SK-N-SH (cell line): ENCODE measurements around the gene RPGR.

Experiments
- EP300 ChIP-seq, 2 experiments: IDR thresholded peaks; 2 replicates each; pipeline versions ENCODE4 v1.4.0 to v1.6.1; 2012; ENCODE audit warnings: borderline replicate concordance in 1 of 2, low read depth in 1 of 2, low read length in 1 of 2
- FOSL2 ChIP-seq: IDR thresholded peaks from 2 replicates; pipeline ENCODE4 v1.4.0; 2012; ENCODE audit warnings: low read depth, mild to moderate bottlenecking, moderate library complexity, borderline replicate concordance
- FOXM1 ChIP-seq: IDR thresholded peaks from 2 replicates; pipeline ENCODE4 v1.4.0; 2012; ENCODE audit warnings: low read depth, mild to moderate bottlenecking
- NFIC ChIP-seq: IDR thresholded peaks from 2 replicates; pipeline ENCODE4 v1.4.0; 2012; ENCODE audit warnings: borderline replicate concordance
- POLR2AphosphoS5 ChIP-seq: IDR thresholded peaks from 2 replicates; pipeline ENCODE4 v1.6.1; 2012; ENCODE audit warnings: low read depth, low read length
- RCOR1 ChIP-seq: fragments of 150-350 bp; IDR thresholded peaks from 2 replicates; pipeline ENCODE4 v1.6.1; 2017; ENCODE audit warnings: antibody characterized with exemption, low read length
- RFX5 ChIP-seq: IDR thresholded peaks from 2 replicates; pipeline ENCODE4 v1.6.1; 2012; ENCODE audit warnings: mild to moderate bottlenecking, improper control_type of control experiment, low read length
- SIN3A ChIP-seq: IDR thresholded peaks from 2 replicates; pipeline ENCODE4 v1.6.1; 2012; ENCODE audit warnings: low read depth, mild to moderate bottlenecking, low read length, moderate library complexity, borderline replicate concordance
- TF ChIP-seq, protein P1 (sequence below): fragments of 200-600 bp; sonication (generic); IDR thresholded peaks from 2 replicates; pipeline ENCODE4 v1.6.1; 2017; ENCODE audit warnings: antibody characterized with exemption, mild to moderate bottlenecking, moderate library complexity
- TF ChIP-seq, protein P2 (sequence below): IDR thresholded peaks from 2 replicates; pipeline ENCODE4 v1.4.0; 2012; ENCODE audit warnings: low read depth, borderline replicate concordance
- TF ChIP-seq, protein P3 (sequence below): IDR thresholded peaks from 2 replicates; pipeline ENCODE4 v1.4.0; 2012; ENCODE audit warnings: low read depth
- TF ChIP-seq, protein P4 (sequence below): IDR thresholded peaks from 2 replicates; pipeline ENCODE4; 2012

DNA sequence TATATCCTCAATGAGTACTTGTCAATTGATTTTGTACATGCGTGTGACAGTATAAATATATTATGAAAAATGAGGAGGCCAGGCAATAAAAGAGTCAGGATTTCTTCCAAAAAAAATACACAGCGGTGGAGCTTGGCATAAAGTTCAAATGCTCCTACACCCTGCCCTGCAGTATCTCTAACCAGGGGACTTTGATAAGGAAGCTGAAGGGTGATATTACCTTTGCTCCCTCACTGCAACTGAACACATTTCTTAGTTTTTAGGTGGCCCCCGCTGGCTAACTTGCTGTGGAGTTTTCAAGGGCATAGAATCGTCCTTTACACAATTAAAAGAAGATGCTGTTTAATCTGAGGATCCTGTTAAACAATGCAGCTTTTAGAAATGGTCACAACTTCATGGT is 25.1 kb upstream of the RPGR start, which contains the start of gene OTC:
- TF ChIP-seq, protein P1, sequence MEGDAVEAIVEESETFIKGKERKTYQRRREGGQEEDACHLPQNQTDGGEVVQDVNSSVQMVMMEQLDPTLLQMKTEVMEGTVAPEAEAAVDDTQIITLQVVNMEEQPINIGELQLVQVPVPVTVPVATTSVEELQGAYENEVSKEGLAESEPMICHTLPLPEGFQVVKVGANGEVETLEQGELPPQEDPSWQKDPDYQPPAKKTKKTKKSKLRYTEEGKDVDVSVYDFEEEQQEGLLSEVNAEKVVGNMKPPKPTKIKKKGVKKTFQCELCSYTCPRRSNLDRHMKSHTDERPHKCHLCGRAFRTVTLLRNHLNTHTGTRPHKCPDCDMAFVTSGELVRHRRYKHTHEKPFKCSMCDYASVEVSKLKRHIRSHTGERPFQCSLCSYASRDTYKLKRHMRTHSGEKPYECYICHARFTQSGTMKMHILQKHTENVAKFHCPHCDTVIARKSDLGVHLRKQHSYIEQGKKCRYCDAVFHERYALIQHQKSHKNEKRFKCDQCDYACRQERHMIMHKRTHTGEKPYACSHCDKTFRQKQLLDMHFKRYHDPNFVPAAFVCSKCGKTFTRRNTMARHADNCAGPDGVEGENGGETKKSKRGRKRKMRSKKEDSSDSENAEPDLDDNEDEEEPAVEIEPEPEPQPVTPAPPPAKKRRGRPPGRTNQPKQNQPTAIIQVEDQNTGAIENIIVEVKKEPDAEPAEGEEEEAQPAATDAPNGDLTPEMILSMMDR, result no peak
- TF ChIP-seq POLR2AphosphoS5, result no peak
- no peak for TF ChIP-seq RFX5
- TF ChIP-seq EP300 (IDR thresholded peaks at IDR 0.05; ENCODE audit: borderline replicate concordance in 1 of 2, low read depth in 1 of 2, low read length in 1 of 2), result no peak
- TF ChIP-seq, protein P2, sequence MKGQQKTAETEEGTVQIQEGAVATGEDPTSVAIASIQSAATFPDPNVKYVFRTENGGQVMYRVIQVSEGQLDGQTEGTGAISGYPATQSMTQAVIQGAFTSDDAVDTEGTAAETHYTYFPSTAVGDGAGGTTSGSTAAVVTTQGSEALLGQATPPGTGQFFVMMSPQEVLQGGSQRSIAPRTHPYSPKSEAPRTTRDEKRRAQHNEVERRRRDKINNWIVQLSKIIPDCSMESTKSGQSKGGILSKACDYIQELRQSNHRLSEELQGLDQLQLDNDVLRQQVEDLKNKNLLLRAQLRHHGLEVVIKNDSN, result no peak
- no peak for TF ChIP-seq RCOR1
- TF ChIP-seq, protein P3, sequence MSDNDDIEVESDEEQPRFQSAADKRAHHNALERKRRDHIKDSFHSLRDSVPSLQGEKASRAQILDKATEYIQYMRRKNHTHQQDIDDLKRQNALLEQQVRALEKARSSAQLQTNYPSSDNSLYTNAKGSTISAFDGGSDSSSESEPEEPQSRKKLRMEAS, result no peak
- TF ChIP-seq, protein P4, sequence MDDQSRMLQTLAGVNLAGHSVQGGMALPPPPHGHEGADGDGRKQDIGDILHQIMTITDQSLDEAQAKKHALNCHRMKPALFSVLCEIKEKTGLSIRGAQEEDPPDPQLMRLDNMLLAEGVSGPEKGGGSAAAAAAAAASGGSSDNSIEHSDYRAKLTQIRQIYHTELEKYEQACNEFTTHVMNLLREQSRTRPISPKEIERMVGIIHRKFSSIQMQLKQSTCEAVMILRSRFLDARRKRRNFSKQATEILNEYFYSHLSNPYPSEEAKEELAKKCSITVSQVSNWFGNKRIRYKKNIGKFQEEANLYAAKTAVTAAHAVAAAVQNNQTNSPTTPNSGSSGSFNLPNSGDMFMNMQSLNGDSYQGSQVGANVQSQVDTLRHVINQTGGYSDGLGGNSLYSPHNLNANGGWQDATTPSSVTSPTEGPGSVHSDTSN, result no peak
- TF ChIP-seq FOXM1, result no peak
- TF ChIP-seq SIN3A, result no peak
- TF ChIP-seq FOSL2, result no peak
- TF ChIP-seq NFIC, result no peak
